ENCODE results near the gene DRD3. TPM values are rescaled to one million over a fixed set of nuclear protein-coding genes. Genes with fewer than 3 reads are reported as not detected.

DRD3 gene
- total and polyA plus RNA-seq, 2 of the 8 experiments (the other 6 are each of a cell fraction or from before 2014, with no cell fraction given) = 0.32 to 1.3 TPM

DNA sequence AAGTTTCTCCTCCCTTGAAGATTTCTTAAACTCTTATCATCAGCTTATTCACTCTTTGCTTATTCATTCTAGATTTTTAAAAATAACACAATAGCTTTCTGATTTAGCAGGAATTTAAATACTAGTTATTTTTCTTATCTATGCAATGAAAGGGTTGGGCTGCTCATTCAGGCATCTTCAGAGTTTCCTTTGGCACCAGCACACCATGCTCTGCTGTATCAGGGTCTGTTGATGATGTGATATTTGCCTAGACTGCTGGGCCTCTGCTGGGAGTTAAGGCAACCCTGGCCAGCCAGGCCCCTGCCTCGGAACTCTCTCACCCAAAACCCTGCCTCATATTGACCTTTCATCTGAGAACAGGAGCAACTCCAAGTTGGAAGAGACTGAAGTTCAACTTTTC is 35.0 kb downstream of the DRD3 start:
- H3K4me2 ChIP-seq (ENCODE audit: insufficient read depth in 1 of 2, low read depth in 2 of 2, low read length in 2 of 2) = no peak overlapping the region
- H4K8ac ChIP-seq (ENCODE audit: extremely low read depth, insufficient read depth, low read length) = no peak overlapping the region
- no peaks in the 10 kb centered on the region for H3K27me3 ChIP-seq (replicated peaks in 1 of 4; ENCODE audit: control insufficient read depth in 3 of 4, extremely low read depth in 1 of 4, insufficient read depth in 3 of 4, low read length in 3 of 4)
- H2BK20ac ChIP-seq (ENCODE audit: low read length) = no peak overlapping the region
- H2BK15ac ChIP-seq (ENCODE audit: low read length) = no peak overlapping the region
- no peak overlapping the region for H2BK12ac ChIP-seq (ENCODE audit: low read depth, low read length)
- no peak overlapping the region for H3K27ac ChIP-seq (ENCODE audit: low read depth, low read length)
- H4K5ac ChIP-seq (ENCODE audit: insufficient read length, low read depth, low read length) = no peak overlapping the region
- H3K9me3 ChIP-seq (ENCODE audit: insufficient read depth in 2 of 2, low read depth in 1 of 2, low read length in 1 of 2) = no peaks in the 10 kb centered on the region
- H2BK5ac ChIP-seq (ENCODE audit: low read depth, low read length) = no peak overlapping the region
- FAIRE-seq (no peak), DNase-seq (ENCODE audit: low read depth in 1 of 2, low spot score in 2 of 2) (no peak)
- H3K23ac ChIP-seq (ENCODE audit: insufficient read length) = no peak overlapping the region
- no peak overlapping the region for H2AK5ac ChIP-seq (ENCODE audit: low read depth, low read length)
- no peak overlapping the region for H3K18ac ChIP-seq (ENCODE audit: extremely low read depth, low read length)
- H3K4me1 ChIP-seq (replicated peaks in 1 of 4; ENCODE audit: control insufficient read depth in 3 of 4, insufficient read depth in 4 of 4, low read length in 3 of 4) = peaks cover 0 to 3% (median 1%) of the 10 kb centered on the region in 4 experiments; a peak in 1 of 7 replicates
- no peak overlapping the region for H3K14ac ChIP-seq (ENCODE audit: insufficient read length)
- no peak overlapping the region for H3K9ac ChIP-seq (replicated peaks in 1 of 4; ENCODE audit: extremely low read depth in 1 of 4, low read depth in 3 of 4, low read length in 3 of 4)
- no peaks in the 10 kb centered on the region for H3K23me2 ChIP-seq (ENCODE audit: low read depth, low read length)
- WGBS, 2 experiments (ENCODE audit: extremely low coverage in 1 of 2, insufficient coverage in 1 of 2, insufficient read length in 1 of 2, insufficient replicate concordance in 2 of 2, low coverage in 1 of 2, low lambda C conversion rate in 2 of 2, missing lambda C conversion rate in 1 of 2) = 91% methylated on average over 1 of the region's 1 CpG; no CpG with 5 or more reads in 1 of the 2 experiments
- no peaks in the 10 kb centered on the region for H4K20me1 ChIP-seq (replicated peaks in 1 of 2; ENCODE audit: control insufficient read depth in 1 of 2, insufficient read depth in 2 of 2, low read length in 2 of 2)
- ChIA-PET POLR2A (ENCODE audit: partially characterized antibody) (interaction anchor here (1.5 kb wide), 1 partner anchor 11 kb away, joined by 4 read pairs; no protein-coding TSS in a partner anchor), CTCF (ENCODE audit: partially characterized antibody) (interaction anchor here (0.6 to 1.1 kb wide), 3 partner anchors 9 to 400 kb away, joined by 3 read pairs; no protein-coding TSS in a partner anchor)
- no peaks in the 10 kb centered on the region for H3K79me2 ChIP-seq (ENCODE audit: control insufficient read depth in 1 of 2, insufficient read depth in 2 of 2, low read length in 2 of 2)
- H3K4me3 ChIP-seq (ENCODE audit: extremely low read depth in 1 of 4, insufficient read depth in 2 of 4, low read depth in 3 of 4, low read length in 4 of 4) = no peak overlapping the region
- H2AFZ ChIP-seq (ENCODE audit: low read length) = no peak overlapping the region
- no peak overlapping the region for H3K4ac ChIP-seq (replicated peaks; ENCODE audit: insufficient read length, low read depth, low read length)
- H3K79me1 ChIP-seq (ENCODE audit: low read depth, low read length) = no peaks in the 10 kb centered on the region
- H4K91ac ChIP-seq (replicated peaks; ENCODE audit: insufficient read length, low read length) = no peak overlapping the region
- H2BK120ac ChIP-seq (replicated peaks; ENCODE audit: low read depth, low read length) = no peak overlapping the region
- no peak overlapping the region for H3K56ac ChIP-seq (replicated peaks; ENCODE audit: insufficient read length, low read depth, low read length)
- H3K36me3 ChIP-seq (ENCODE audit: control insufficient read depth in 2 of 4, insufficient read depth in 4 of 4, low read length in 3 of 4) = no peaks in the 10 kb centered on the region
- TF ChIP-seq SP2 (IDR thresholded peaks at IDR 0.05; ENCODE audit: low read length) = no peak
- no peak for TF ChIP-seq JUND (IDR thresholded peaks at IDR 0.05; ENCODE audit: low read length)
- no peak for TF ChIP-seq ASH2L (IDR thresholded peaks at IDR 0.05; ENCODE audit: low read length)
